ENCODE data around the gene PIK3R6. TPM values are rescaled to one million over a fixed set of nuclear protein-coding genes. Genes with fewer than 3 reads are reported as not detected.

The PIK3R6 gene
- total RNA-seq, 1 donor from 2014 or later, result 2.5 TPM

GRCh38 chr17:8849311-8850041, 18.0 kb downstream of the PIK3R6 start:
- Histone ChIP-seq H3K9me3 (no peaks in the 10 kb centered on the region), H3K4me3 (no peak overlapping the region), H3K27ac (no peak overlapping the region), H3K4me1 (no peaks in the 10 kb centered on the region), H3K36me3 (no peaks in the 10 kb centered on the region), H3K27me3 (ENCODE audit: low read depth) (no peaks in the 10 kb centered on the region)
- intact Hi-C loops (cut with DNase I), result no loop called here
- no peak for TF ChIP-seq CTCF (IDR thresholded peaks at IDR 0.05)
- DNase-seq (no peak), ATAC-seq (no peak)

GRCh38 chr17:8847891-8848290, 19.6 kb downstream of the PIK3R6 start:
- Histone ChIP-seq H3K4me3 (no peak overlapping the region), H3K27ac (no peak overlapping the region), H3K4me1 (no peaks in the 10 kb centered on the region), H3K27me3 (ENCODE audit: low read depth) (no peaks in the 10 kb centered on the region), H3K9me3 (no peaks in the 10 kb centered on the region), H3K36me3 (no peaks in the 10 kb centered on the region)
- intact Hi-C loops (cut with DNase I), result no loop called here
- DNase-seq, result no peak
- ATAC-seq, result no peak
- no peak for TF ChIP-seq CTCF (IDR thresholded peaks at IDR 0.05)

GRCh38 chr17:8846768-8847211, 20.7 kb downstream of the PIK3R6 start:
- H3K27ac ChIP-seq, result no peak overlapping the region
- no peaks in the 10 kb centered on the region for H3K36me3 ChIP-seq
- no peaks in the 10 kb centered on the region for H3K9me3 ChIP-seq
- intact Hi-C loops (cut with DNase I), result no loop called here
- no peak for DNase-seq
- H3K27me3 ChIP-seq (ENCODE audit: low read depth), result no peaks in the 10 kb centered on the region
- H3K4me3 ChIP-seq, result no peak overlapping the region
- TF ChIP-seq CTCF (IDR thresholded peaks at IDR 0.05), result no peak
- ATAC-seq, result peak; percentile 77 to 80
- H3K4me1 ChIP-seq, result no peaks in the 10 kb centered on the region

GRCh38 chr17:8844229-8845218, 22.9 kb downstream of the PIK3R6 start:
- Histone ChIP-seq H3K4me1 (no peaks in the 10 kb centered on the region), H3K27me3 (ENCODE audit: low read depth) (no peaks in the 10 kb centered on the region), H3K36me3 (no peaks in the 10 kb centered on the region), H3K4me3 (no peak overlapping the region), H3K27ac (no peak overlapping the region), H3K9me3 (no peaks in the 10 kb centered on the region)
- ATAC-seq (no peak), DNase-seq (no peak)
- TF ChIP-seq CTCF (IDR thresholded peaks at IDR 0.05), result no peak
- intact Hi-C loops (cut with DNase I), result no loop called here

GRCh38 chr17:8843344-8843743, 24.1 kb downstream of the PIK3R6 start:
- intact Hi-C loops (cut with DNase I), result no loop called here
- TF ChIP-seq CTCF (IDR thresholded peaks at IDR 0.05), result no peak
- no peak overlapping the region for H3K27ac ChIP-seq
- H3K4me3 ChIP-seq, result no peak overlapping the region
- no peaks in the 10 kb centered on the region for H3K9me3 ChIP-seq
- DNase-seq, result no peak
- no peak for ATAC-seq
- no peaks in the 10 kb centered on the region for H3K27me3 ChIP-seq (ENCODE audit: low read depth)
- no peaks in the 10 kb centered on the region for H3K36me3 ChIP-seq
- H3K4me1 ChIP-seq, result no peaks in the 10 kb centered on the region

All from lower lobe of right lung (tissue), 2 donors.